Stimulated activated CD4-positive, alpha-beta T cell treated with anti-CD3 and anti-CD28 coated beads, Interleukin-4, amount 100 ng/mL, for 48 hours (primary cell): ENCODE results near the gene SPARCL1.
"Not testable (repeated sequence)": the region's sequence is repeated elsewhere in the genome, so short reads cannot be mapped to it uniquely, and the experiment has no call there.

Experiments used
- DNase-seq, 2 donors: peaks; one replicate each; pipeline ENCODE4 v3.0.0-alpha.2; 2020; ENCODE audit warnings: low read depth in 2 of 2

SPARCL1 gene

DNA sequence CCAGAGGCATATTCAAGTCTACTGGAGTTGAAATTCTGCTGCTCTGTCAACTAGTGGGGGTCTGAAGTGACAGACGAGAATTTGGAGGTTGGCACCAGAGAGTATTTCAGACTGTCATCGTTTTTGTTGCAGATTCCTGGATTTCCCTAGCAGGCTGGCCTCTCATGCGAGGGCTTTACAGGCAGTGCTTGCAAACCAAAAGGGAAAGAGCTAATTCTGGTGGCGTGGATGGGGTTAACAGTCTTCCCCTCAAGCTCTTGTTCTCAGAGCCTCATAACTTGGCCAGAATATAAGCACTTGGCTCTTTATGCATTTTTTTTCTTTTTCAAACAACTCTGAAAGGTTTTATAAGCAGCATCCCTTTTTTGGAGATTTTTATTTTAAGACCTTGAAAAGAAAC is at the start of gene SPARCL1:
TSS of gene SPARCL1 (minus strand) at position 190 of the 400 bp plus-strand sequence. CDS start 29,802 bp downstream, outside the sequence.
- no peak for DNase-seq

DNA sequence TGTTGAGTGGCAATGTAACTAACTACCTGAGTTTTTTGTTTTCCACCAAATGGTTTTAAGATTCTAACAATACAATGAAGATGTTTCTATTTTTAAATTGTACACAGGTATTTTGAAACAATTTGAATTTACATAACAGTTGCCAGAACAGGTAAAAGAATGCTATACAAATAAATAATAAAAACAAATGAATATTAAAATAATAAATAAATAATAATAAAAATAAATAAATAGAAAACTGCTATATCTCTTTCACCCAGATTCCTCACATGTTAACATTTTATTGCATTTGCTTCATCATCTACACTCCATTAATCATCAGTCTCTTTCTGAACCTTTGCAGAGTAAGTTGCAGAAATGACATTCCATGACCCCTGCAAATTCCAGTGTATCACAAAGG is 46.8 kb upstream of the SPARCL1 start:
- no peak for DNase-seq

GRCh38 chr4:87575408-87575807 is 46.2 kb upstream of the SPARCL1 start:
- DNase-seq, result no peak

DNA sequence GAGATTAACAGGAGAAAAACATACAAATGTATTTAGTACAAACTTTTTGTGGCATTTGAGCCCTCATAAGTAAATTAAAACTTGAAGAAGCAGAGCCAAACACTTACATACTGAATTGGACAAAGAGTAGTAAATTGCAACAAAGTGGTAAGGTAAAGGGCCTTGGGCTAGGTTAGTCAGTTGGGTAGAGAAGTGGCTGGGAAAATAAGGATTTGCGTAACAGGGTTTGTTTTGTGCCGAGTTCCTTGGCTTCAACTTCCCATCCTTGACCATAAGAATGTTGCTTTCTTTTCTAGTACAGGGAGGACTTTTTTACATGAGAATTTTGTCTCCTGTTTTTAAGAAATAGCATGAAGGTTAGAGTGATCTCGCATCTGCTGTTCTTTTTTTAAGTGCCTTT is 45.8 kb upstream of the SPARCL1 start:
- no peak for DNase-seq

- not testable (repeated sequence) for DNase-seq
These were observed 45.2 kb upstream of the SPARCL1 start for GRCh38 chr4:87574376-87574775.

GRCh38 chr4:87570290-87570805 is 41.2 kb upstream of the SPARCL1 start:
- DNase-seq, result no peak

DNA sequence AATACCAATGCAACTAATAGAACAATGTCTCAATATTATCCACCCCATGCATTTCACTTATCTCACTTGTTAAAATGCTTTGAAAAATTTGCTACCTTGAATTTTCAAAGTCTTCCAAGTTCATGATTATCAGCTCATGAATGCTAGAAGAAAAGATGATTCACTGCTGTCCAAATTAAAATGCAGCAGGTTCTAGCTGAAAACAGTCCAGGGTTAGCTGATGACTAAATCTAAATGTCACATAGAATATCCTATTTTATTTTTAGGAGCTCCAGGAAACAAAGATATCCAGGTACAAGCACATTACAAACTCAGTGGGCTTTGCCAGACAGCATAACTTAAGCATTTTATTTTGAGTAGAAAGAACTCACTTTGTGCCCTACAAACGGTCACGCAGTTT is 38.0 kb upstream of the SPARCL1 start:
- DNase-seq, result no peak

GRCh38 chr4:87566276-87566675 is 37.1 kb upstream of the SPARCL1 start:
- no peak for DNase-seq

DNA sequence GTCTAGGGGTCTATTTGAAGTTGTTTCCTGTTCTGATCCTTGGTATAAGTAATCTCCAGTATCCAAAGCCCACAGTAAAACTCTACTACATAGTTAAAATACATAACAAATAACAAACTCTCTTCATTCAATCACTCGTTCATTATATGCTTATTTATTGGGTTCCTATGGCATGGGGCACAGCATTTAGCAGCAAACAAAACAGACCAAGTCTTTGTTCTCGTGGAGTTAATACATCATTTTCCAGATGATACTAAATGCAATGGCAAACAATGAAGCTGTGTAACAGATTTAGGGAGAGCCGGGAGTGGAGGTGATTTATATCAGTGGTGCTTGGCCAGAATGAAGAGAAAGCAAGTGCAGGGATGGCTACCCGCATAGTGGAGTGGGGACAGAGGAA is 36.6 kb upstream of the SPARCL1 start:
- no peak for DNase-seq

GRCh38 chr4:87560802-87561201 is 31.6 kb upstream of the SPARCL1 start:
- no peak for DNase-seq

- peak; percentile 1 to 11 for DNase-seq
These were observed 30.1 kb upstream of the SPARCL1 start for GRCh38 chr4:87559090-87559837.

DNA sequence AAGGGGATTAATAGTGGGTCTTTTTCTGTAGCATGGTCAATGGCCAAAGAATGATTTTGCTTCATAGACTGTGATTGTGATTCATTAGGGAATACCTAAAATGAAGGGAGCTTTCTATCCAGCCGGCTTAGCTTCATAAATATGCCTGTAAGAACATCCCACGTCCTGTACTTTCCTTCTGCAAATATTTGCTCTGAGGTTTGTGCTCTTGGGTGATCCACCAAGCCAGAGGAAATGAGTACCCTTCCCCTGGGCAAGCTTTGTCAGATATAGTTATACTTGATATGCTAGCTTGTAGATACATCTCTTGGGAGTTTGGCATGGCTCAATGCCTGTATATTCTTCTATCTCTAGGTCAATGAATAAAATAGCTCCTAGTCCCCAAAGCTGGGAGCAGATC is 28.2 kb upstream of the SPARCL1 start:
- no peak for DNase-seq

DNA sequence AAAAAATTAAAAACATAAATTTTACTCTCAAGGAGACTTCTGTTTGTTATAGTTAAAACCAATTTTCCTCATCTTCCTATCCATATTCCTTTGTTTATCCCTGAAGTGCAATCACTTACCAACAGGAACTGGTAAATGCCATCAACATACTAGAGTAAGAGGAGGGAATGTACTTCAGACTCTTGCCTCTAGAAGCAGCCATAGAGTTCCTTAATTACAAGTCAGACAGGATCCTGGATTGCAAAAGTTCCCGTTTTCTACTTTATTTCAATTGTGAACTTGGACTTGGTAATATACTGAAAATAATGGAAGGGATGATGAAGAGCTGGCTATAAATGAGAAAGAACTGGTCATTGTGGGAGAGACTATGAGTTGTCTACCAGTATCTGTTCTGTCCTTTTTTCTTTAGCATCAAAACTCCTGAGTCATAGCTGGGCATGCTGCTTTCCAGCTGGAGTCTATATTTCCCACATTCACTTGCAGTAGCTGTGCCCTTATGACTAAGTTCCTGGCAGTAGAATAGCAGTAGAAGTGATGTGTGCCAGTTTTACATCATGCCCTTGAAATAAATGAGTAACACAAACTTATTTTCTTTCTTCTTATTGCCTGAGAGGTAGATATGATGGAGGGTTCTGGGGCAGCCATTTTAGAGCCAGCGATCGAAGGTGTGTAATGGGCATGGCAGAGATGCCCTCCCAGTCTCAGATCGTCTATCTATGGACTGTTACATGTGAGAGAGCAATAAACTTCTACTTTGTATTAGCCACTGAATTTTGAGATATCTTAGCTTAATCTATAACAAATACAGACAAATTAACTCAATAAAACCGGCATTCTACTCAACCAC is 26.8 kb upstream of the SPARCL1 start:
- no peak for DNase-seq

DNA sequence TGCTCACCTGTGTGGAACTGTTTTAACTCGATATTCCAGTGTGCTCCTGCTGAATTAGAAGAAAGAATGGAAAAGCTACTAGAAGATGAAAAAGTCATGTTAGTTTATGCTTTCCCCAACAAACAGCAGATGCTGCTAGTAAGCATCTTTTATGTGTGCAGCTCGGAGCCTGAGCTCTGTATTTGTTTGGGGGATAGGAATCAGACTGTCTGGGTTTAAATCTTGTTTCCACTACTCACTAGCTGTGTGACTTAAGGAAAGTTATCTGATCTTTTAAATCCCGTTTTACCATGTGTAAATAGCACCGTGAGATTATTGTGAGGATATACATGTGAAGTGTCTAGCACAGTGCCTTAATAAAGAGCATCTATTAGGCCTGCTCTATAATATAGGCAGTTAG is 24.0 kb upstream of the SPARCL1 start:
- no peak for DNase-seq

DNA sequence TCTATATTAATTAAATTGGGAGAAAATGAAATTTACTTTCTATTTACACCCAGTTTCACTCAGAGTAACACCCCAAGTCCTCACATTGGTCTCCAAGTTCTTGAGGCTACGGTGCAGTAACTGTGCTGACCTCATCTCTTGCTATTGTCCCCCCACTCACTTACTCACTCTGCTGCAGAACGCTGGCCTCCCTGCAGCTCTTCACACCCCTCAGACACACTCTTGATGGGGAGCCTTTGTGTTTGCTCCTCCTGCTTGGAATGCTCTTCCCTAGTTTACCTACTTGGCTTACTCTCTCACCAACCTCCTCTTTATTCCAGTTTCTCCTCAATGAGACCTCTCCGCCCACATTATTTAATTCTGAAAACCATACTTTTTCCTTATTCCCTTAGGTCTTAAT is 22.2 kb upstream of the SPARCL1 start:
- DNase-seq, result no peak

DNA sequence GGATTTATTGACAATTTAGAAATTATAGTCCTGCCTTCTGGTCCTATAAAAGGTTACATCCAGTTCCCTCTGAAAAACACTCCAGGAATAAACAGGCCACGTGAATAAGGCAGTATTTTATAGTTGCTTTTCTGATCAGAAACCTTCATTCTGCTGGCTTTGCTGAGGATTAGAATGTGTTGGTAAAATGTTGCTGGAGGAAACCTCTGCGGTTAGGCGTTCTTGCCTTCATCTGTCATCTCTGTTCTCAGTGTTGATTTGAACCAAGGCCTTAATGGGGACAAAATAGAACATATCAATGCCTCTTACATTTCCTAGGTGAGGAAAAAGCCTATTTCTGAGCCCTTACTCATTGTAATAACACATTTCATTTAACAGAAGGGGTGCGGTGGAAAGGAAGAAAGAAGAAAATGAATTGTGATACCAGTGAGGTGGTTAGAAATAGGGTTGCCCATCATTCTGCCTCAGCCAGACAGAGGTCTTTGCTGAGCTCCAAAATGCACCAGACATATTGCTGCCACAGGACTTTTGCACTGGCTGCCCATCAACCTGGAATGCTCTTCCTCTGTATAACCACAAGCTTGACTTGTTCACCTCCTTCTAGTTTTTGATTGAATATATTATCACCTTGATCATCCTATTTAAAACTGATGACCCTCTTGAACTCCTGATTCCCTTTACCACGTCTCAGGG is 18.0 kb upstream of the SPARCL1 start:
- DNase-seq, result no peak

DNA sequence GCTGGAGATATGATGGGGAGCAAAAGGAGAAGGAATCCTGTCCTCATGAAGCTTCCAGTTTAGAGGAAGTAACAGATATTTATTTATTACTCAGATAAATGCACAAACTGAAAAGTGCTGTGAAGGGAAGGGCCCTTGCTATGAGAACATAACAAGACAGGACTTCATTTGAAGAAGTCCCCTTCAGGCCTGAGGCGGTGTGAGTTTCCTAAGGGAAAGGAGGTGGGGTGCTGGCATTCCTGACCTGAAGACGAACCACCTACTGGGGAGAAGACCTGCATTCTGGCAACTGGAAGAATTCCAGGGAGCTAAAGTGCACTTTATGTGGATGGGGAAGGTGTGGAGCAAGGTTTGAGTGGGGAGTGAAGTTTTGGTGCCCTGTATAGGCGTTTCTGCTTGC is 15.9 kb upstream of the SPARCL1 start:
- no peak for DNase-seq

GRCh38 chr4:87543835-87544461 is 14.8 kb upstream of the SPARCL1 start:
- no peak for DNase-seq

DNA sequence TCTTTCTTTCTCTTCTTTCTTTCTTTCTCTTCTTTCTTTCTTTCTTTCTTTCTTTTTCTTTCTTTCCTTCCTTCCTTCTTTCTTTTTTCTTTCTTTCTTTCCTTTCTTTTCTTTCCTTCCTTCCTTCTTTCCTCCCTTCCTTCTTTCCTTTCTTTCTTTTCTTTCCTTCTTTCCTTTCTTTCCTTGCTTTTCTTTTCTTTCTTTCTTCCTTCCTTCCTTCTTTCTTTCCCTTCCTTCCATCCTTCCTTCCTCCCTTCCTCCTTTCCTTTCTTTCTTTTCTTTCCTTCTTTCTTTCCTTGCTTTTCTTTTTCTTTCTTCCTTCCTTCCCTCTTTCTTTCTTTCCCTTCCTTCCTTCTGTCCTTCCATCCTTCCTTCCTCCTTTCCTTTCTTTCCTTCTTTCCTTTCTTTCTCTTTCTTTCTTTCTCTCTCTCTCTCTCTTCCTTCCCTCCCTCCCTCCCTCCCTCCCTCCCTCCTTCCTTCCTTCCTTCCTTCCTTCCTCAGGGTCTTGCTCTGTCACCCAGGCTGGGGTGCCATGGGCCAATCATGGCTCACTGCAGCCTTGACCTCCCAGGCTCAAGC is 13.6 kb upstream of the SPARCL1 start:
- no peak for DNase-seq

DNA sequence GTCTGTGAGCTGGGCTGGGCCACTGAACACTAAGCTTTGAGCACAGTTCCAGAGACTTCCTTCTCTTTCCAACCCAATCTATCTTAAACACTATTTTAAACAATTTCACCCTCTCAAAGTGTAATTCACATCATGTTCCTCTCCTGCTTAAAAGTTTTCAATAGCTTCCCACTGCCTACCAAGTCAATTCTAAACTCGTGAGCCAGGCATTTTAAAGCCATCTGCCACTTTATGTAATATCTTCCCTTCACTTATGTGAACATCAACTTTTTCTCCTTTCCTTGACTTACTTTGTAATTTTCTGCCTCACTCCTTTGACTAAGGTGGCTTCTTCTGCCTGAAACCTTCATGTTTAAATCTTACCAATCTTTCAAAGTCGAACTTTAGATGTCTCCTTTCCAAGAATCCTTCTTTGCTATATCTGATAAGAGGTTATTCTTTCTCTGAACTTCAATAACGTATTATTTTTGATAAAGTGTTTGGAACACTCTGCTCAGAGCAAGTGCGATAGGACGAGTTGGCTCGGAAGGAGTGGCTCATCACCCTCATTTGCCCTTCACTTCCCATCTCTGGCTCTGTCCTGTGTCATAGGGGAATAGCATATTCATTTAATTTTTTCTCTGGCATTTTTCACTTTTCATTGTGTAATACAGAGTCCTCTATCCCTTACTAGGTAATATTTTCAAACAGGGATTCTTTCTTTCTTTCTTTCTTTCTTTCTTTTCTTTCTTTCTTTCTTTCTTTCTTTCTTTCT is 13.0 kb upstream of the SPARCL1 start:
- no peak for DNase-seq

GRCh38 chr4:87541521-87541920 is 12.3 kb upstream of the SPARCL1 start:
- no peak for DNase-seq
